OCI-LY7 (cell line): ENCODE results near the gene REX1BD.

ENCODE experiments used
- EZH2phosphoT487 ChIP-seq: fragments of 200-600 bp; sonication (generic); IDR thresholded peaks from 2 replicates; pipeline ENCODE4 v1.6.1; 2018; ENCODE audit warnings: low read depth, borderline replicate concordance, mild to moderate bottlenecking, mixed run types, antibody characterized with exemption, low read length, moderate library complexity, mixed read lengths
- TF ChIP-seq, protein P1 (sequence below): fragments of 200-600 bp; sonication (generic); conservative IDR thresholded peaks from 2 replicates; pipeline ENCODE4 v1.5.1; 2014; ENCODE audit warnings: mild to moderate bottlenecking, antibody characterized with exemption, low read length, moderate library complexity, mixed read lengths

DNA sequence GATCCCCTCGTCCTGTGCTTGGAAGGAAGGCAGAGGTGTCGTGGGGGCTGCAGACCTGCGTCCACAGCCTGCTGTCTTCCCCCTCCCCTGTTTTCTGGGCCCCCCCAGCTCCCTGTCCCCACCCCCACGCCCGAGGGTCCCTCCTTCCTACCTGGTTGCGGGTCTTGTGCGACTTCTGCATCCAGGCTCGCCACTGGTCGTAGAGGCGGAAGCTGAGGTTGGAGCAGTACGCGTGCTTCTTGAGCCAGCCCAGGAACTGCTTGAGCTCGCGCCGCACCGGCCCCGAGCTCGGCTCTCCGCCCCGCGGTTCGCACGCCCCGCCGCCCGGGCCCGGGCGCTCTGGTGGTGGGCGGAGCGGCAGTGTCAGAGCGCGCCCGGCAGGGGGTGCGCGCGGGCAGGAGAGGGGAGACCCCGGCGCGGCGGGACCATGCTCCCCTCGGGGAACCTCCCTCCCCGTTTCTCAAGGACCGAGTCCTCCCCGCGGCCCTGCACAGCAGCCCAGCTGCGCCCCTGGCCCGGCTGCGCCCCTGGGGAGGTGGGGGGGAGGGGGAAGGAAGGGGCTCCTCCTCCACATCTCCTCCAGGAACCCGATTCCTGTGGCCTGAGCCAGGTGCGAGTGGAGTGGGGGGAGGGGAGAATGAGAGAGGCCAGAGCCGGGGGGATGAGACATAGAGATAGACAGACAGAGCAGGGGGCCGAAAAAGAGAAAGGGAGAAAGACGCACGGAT, 5.7 kb downstream of the REX1BD start:
- TF ChIP-seq, protein P1, sequence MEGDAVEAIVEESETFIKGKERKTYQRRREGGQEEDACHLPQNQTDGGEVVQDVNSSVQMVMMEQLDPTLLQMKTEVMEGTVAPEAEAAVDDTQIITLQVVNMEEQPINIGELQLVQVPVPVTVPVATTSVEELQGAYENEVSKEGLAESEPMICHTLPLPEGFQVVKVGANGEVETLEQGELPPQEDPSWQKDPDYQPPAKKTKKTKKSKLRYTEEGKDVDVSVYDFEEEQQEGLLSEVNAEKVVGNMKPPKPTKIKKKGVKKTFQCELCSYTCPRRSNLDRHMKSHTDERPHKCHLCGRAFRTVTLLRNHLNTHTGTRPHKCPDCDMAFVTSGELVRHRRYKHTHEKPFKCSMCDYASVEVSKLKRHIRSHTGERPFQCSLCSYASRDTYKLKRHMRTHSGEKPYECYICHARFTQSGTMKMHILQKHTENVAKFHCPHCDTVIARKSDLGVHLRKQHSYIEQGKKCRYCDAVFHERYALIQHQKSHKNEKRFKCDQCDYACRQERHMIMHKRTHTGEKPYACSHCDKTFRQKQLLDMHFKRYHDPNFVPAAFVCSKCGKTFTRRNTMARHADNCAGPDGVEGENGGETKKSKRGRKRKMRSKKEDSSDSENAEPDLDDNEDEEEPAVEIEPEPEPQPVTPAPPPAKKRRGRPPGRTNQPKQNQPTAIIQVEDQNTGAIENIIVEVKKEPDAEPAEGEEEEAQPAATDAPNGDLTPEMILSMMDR, result peak; percentile 89
- no peak for TF ChIP-seq EZH2phosphoT487
